ENCODE measurements around the gene ANTXR2.
A peak's percentile ranks its signal among the peaks of the same experiment; 100 is the strongest.

The ANTXR2 gene

GRCh38 chr4:80065601-80066000, 7.4 kb downstream of the ANTXR2 start:
- DNase-seq = no peak

GRCh38 chr4:80062527-80062926, 10.5 kb downstream of the ANTXR2 start:
- DNase-seq = no peak

GRCh38 chr4:80060804-80061203, 12.2 kb downstream of the ANTXR2 start:
- DNase-seq = no peak

GRCh38 chr4:80058740-80059139, 14.3 kb downstream of the ANTXR2 start:
- peak; percentile 92 for DNase-seq

GRCh38 chr4:80054375-80054774, 18.7 kb downstream of the ANTXR2 start:
- no peak for DNase-seq

- no peak for DNase-seq
Observed at GRCh38 chr4:80053140-80053910, 19.7 kb downstream of the ANTXR2 start.

- DNase-seq = no peak
Observed at GRCh38 chr4:80049813-80050534, 23.1 kb downstream of the ANTXR2 start.

- no peak for DNase-seq
Observed at GRCh38 chr4:80049402-80049801, 23.6 kb downstream of the ANTXR2 start.

GRCh38 chr4:80045786-80046185, 27.2 kb downstream of the ANTXR2 start:
- DNase-seq = no peak

GRCh38 chr4:80043541-80043940, 29.5 kb downstream of the ANTXR2 start:
- no peak for DNase-seq

GRCh38 chr4:80042821-80043220, 30.2 kb downstream of the ANTXR2 start:
- no peak for DNase-seq

GRCh38 chr4:80037864-80038263, 35.2 kb downstream of the ANTXR2 start:
- DNase-seq = no peak

- DNase-seq = no peak
Observed at GRCh38 chr4:80036949-80037685, 35.9 kb downstream of the ANTXR2 start.

- no peak for DNase-seq
Observed at GRCh38 chr4:80036306-80036705, 36.7 kb downstream of the ANTXR2 start.

- peak; percentile 38 for DNase-seq
Observed at GRCh38 chr4:80035336-80035735, 37.7 kb downstream of the ANTXR2 start.

- no peak for DNase-seq
Observed at GRCh38 chr4:80033581-80033980, 39.4 kb downstream of the ANTXR2 start.

- DNase-seq = no peak
Observed at GRCh38 chr4:80029364-80029763, 43.7 kb downstream of the ANTXR2 start.

- DNase-seq = no peak
Observed at GRCh38 chr4:80027611-80028010, 45.4 kb downstream of the ANTXR2 start.

GRCh38 chr4:80026100-80026499, 46.9 kb downstream of the ANTXR2 start:
- no peak for DNase-seq

GRCh38 chr4:80024335-80024734, 48.7 kb downstream of the ANTXR2 start:
- DNase-seq = no peak

- DNase-seq = no peak
Observed at GRCh38 chr4:80022282-80022681, 50.7 kb downstream of the ANTXR2 start.

GRCh38 chr4:80017125-80017854, 55.7 kb downstream of the ANTXR2 start:
- DNase-seq = peak; percentile 27

- DNase-seq = no peak
Observed at GRCh38 chr4:80016506-80016905, 56.5 kb downstream of the ANTXR2 start.
